ENCODE results near the gene KIF23.

DNA sequence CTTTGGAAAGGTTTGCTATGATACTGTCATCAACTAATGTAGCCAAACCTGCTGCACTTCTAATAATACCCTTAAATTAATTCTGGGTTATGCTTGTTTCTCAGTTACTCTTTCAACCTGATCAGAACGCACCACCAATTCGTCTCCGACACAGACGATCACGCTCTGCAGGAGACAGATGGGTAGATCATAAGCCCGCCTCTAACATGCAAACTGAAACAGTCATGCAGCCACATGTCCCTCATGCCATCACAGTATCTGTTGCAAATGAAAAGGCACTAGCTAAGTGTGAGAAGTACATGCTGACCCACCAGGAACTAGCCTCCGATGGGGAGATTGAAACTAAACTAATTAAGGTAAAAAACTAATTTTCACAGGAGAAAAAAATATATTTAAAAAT is 30.5 kb downstream of the KIF23 start:
- TF ChIP-seq POLR2A (IDR thresholded peaks at IDR 0.05) (no peak), CTCF (IDR thresholded peaks at IDR 0.05) (no peak)

Data from lower leg skin (tissue), 3 donors.